GM21423 (cell line): ENCODE data around the gene WFIKKN2.
"Not testable (repeated sequence)": the region's sequence is repeated elsewhere in the genome, so short reads cannot be mapped to it uniquely, and the experiment has no call there.

Source experiments
- ATAC-seq: cut with Tn5 transposase; IDR thresholded peaks from one replicate; pipeline ENCODE4 v1.9.1; 2021; ENCODE audit warnings: mild to moderate bottlenecking, moderate library complexity; ENCODE audit not compliant: unreplicated experiment

The WFIKKN2 gene

DNA sequence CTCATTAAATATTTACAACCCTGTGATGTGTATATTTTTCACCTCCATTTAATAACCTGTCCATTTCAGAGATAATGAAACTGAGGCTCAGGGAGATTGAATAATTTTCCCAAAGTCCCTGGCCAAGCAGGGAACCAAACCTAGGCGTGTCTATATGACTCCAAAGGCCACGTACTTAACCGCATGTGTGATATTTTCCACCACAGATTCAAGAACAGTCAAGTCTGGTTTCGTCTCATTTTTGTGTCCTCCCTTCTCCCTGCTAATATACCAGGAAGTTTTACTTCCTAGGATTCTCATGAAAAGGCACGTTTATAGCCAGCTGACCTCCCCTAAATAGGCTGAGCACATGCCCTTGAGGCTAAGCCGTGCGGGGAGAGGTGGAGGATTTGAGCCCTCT lies 15.3 kb downstream of the WFIKKN2 start:
- no peak for ATAC-seq

DNA sequence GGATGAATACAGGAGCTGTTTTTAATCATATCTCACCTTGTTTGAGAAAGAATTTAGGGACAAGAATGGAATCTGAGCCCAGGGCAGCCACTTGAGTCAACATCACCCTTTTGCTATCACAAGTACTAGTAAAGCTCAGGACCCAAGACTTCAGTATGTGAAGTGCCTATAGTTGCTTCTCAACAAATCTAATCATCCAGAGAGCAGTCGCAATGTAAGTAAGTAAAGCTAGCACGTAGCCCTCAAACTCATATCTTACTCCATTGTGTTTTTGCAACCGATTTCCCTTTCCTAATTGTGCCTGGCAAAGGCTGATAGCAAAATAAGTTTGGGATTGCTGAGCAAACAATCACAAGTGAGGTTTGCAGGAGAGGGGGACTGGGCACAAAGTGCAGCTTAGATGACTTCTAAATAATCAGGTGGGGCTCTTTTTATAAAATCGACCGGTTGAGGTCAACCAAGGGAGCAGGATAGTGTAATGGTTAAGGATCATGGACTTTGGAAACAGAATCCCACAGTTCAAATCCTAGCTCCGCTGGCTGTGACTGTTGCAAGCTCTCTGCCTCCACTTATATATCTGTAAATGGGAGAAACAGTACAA lies 17.7 kb downstream of the WFIKKN2 start:
- no peak for ATAC-seq

DNA sequence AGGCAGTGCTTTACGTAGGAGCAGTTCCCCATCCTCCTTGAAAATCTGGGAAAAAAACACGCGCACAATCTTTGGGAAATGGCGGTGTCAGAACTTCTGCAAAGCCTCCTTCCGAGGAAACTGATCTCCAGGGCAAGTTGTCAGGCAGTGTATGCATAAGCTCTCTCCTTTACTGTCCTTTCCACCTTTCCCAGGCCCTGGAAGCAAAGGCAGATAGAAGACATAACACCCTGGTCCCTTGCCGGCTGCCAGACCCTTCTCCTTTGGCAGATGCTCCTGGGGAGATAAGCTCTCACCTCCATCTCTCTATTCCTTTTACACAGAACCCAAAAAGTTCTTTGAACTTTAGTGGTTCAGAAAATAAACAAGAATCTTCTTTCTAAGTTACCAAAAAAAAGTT lies 18.4 kb downstream of the WFIKKN2 start:
- ATAC-seq = no peak

DNA sequence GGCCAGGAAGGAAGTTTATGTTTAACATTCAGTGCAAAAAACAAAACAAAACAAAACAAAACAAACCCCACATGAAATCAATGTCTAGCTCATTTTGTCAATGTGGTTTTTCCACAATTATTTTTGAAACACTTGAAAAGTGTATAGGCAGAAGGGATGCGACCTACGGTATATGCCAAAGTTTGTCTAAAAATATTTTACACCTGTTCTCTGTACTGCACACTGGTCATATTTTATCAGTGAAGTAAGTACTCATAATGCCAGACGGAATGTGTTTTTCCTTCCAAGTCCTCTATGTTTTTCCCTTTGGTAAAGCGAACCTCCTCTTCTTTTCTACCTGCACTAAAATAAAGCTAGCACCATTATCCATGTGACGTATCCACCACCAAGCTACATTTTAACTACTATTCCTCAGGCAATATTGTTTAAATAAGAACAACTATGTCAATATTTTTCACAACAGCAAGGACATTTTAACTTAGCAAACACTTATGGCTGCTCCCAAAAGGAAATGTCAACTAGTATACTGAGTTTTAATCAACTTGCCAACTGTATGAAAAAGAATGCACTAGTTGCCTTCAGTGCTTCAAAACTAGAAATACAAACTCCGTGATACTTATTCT lies 20.4 kb downstream of the WFIKKN2 start:
- no peak for ATAC-seq

DNA sequence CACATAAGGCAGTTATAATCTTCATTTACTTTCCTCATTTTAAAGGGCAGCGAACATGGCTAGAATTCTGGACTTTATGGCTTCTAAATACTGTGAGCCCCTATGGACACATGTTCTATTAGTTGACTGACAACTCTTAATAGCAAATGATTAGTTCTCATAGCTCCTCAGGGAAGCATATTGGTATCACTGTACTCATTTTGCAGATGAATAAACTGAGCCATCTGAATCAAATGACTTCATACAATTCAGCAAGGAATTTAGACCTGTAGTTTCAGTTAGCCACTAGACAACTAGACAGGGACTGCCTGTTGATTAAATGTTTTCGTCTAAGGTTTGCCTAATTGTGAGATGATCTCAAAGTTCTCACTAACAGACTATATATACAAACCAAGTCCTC lies 21.0 kb downstream of the WFIKKN2 start:
- ATAC-seq = no peak

DNA sequence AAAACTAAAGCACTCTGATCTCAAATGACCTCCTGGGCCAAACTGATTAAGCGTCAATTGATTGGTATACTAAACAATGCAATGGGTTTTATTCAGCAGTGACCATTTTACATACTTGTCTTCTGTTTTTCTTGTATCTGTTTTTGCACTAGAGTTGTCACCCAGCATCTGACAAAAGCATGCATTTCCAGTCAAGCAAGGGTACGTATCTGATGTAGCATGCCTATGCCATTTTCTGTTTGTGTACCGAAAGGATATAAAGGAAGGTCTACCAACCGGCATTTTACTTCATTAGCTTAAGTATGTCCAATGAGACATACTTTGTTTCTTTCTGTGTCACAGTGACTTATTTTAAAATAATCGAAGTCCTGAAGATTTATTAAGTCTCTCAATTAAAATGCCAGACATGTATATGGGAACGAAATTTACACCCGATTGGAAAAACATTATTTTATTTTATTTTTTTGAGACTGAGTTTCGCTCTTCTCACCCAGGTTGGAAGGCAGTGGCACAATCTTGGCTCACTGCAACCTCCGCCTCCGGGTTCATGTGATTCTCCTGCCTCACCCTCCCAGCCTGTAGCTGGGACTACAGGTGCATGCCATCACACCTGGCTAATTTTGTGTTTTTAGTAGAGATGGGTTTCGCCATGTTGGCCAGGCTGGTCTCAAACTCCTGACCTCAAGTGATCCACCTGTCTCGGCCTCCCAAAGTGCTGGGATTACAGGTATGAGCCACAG lies 23.3 kb downstream of the WFIKKN2 start:
- no peak for ATAC-seq

DNA sequence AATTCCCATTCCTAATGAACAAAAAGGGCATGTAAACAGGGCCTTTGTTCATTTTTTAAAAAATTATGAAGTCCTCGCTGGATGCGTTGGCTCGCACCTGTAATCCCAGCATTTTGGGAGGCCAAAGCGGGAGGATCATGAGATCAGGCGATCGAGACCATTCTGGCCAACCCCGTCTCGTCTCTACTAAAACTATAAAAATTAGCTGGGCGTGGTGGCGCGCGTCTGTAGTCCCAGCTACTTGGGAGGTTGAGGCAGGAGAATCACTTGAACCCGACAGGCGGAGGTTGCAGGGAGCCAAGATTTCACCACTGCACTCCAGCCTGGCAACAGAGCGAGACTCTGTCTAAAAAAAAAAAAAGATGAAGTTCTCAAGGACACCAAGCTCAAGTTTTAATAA lies 24.3 kb downstream of the WFIKKN2 start:
- ATAC-seq = not testable (repeated sequence)

DNA sequence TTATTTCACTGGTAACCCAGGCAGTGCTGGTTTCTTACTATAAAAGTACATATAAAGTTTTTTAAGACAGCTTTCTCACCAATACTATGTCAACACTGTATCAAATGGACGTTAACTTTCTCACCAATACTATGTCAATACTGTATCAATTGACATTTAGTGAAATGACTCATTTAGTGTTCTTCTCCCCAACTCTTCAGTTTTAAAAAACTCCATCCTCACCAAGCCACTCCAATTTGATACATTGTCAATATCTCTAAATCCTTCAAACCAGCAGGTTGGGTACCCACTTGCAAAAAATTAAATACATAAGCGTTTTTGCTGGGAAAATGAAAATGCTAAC lies 25.9 kb downstream of the WFIKKN2 start:
- ATAC-seq = no peak

DNA sequence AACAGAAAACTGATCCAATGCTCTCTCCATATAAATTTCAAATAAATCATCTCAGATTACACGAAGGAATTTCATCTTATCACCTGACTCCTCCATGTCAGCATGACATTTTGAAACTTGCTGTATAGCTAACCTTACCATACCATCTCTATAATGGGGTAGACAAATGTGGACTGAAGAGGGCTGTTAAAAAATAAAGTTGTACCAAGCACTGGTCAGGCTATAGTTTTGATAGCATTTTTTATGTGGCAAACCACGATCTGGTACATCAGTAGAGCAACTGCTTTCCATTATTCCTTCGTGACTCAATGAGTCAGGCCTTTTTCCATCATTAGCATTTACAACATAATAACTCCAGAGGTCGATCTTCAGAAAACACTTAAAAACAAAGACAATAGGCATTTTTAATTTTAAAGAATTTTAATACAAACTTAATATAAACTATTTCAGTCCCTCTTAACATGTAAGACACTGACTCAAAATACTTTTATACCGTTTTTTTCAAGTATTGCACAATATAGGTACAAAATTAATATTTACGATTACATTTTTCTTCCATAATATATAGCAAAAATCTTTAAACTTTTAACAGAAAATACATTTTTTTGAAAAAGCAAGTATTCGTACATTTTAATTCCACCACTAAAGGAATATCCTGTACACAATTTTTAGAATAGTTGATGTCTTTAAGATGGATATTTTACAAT lies 26.6 kb downstream of the WFIKKN2 start:
- ATAC-seq = no peak

DNA sequence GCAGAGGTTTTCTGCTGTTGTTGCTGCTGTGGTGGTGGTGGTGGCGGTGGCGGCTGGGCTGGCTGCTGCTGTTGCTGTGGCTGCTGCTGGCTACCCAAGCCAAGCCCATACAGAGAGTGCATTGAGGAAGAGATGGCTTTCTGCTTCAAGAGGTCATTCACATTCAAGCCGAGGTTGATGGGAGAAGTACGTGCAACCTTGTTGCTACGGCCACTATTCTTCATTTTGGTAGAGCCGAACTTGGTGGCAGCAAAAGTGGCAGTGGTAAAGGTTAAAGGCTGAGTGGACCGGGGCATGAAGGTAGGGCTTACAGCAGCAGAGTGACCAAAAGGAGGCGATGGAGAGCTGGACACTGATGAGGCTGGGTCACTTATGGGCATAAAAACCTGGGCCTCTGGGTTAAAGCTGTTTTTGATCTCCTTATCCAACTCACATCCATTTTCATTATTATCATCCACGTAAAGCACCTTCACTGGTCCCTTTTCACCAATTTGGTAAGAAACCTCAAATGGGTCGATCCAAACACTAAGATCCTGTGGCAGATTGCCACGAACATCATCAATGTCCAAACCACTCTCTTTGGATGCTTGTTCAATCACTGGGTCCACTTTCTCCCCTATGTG lies 27.9 kb downstream of the WFIKKN2 start:
- no peak for ATAC-seq

DNA sequence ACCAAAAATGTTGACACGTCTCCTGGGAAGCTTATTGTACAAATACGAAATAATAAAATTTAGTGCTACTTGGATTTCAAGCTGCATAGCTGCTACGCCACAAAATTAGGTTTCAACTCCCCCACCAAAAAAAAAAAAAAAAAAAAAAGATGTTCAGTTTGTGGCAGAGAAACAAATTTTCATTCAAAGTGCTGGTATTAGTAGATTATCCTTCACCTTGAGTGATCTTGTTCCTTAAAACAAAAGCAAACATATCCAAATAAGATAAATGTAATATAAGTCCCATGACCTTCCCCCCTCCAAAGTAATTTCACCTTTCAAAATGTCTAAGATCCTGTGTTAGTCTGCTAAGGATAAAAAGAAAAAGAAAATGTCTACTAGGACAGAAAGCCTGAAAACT lies 28.5 kb downstream of the WFIKKN2 start:
- ATAC-seq = no peak

- ATAC-seq = no peak
These were observed 29.3 kb downstream of the WFIKKN2 start for GRCh38 chr17:50864747-50865059.

- ATAC-seq = peak; percentile 9
These were observed 29.9 kb downstream of the WFIKKN2 start for GRCh38 chr17:50865060-50865867.

DNA sequence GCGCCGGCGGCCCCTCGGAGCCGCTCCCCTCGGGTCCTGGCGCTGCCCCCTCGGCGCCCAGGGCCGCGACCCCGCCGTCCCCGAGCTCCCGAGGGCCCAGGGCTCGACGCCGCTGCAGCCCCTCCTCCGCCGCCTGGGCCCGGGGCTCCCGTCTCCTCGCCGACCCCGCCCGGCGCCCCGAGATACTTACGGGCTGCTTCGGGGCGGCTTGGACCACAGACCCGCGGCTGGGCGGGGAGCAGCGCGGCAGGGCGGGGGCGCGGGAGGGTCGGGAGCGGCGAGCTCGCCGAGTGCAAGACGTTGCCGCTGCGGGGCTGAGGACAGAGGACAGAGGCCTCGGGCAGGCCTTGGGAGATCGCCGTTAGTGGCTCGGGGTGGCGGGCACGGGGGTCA lies 30.5 kb downstream of the WFIKKN2 start:
- ATAC-seq = no peak

- ATAC-seq = peak; percentile 69
These were observed 31.0 kb downstream of the WFIKKN2 start, which contains the start of gene TOB1 for GRCh38 chr17:50866261-50866949. TSS of gene TOB1 (minus strand) at chr17:50866354. CDS start at chr17:50864017, 2,337 bp downstream.

- peak; percentile 5 for ATAC-seq
These were observed 31.6 kb downstream of the WFIKKN2 start for GRCh38 chr17:50866950-50867362.

GRCh38 chr17:50867363-50868139 lies 32.2 kb downstream of the WFIKKN2 start:
- peak; percentile 34 for ATAC-seq

DNA sequence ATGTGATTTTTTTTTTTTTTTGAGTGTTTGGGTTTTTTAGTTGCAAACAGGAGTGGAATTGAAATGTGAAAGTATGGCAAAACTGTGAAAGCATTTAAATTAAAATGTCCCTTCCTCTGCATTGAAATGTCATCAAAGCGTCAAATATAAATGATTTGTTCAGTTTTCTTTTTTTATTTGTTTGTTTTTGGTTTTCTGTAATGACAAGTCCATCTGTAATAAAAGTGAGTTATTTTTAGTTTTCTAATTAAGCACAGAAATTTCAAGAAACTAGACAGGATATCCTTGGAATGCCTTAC lies 32.7 kb downstream of the WFIKKN2 start:
- no peak for ATAC-seq

- ATAC-seq = no peak
These were observed 33.2 kb downstream of the WFIKKN2 start for GRCh38 chr17:50868602-50869001.
